ENCODE results near the gene PNPLA6. TPM values are rescaled to one million over a fixed set of nuclear protein-coding genes. Genes with fewer than 3 reads are reported as not detected.

PNPLA6 gene
- total RNA-seq: 10 to 100 TPM; 32.4 to 75.4 (median 53.3) TPM

DNA sequence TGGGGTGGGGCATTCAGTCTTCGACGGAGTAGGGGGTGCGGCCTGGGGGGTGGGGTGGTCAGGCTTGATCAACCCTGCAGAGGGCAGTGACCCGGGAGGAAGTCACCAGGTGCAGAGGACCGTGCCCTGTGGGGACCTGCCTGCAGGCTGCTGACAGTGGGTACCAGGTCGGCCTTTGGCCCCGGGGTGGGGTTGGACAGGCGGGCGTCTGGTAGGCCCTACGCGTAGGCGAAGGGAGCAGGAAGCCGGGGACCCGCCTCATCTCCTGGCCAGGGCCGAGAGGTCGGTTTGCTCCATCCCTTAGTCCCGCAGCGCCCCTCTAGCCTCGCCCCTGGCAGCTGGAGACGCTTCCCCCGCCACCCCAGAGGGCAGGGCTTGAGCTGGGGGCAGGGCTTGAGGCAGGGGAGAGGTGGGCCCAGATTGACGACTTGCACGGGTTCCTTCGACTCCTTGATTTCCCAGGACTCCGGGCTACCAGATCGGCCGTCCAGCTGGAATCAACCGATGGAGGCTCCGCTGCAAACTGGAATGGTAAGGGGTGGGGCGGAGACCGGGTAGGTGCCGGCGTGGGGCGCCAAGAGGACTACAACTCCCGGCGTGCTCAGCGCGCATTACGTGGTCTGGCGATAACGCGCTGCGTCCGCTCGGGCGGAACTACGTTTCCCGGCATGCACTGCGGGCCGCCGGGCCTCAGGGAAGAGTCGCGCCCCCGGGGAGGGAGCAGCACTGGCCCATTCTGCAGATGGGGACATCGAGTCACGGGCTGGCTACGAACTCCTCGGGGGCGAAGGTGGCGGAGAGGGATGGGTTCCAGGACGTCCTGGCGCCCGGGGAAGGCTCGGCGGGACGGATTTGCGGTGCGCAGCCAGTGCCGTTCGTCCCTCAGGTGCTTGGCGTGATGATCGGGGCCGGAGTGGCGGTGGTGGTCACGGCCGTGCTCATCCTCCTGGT is at the start of gene PNPLA6:
Gene PNPLA6 (plus strand): TSS at position 671 of the 951 bp plus-strand sequence. CDS start 72 bp downstream, at position 743.
- TF ChIP-seq, protein P1, sequence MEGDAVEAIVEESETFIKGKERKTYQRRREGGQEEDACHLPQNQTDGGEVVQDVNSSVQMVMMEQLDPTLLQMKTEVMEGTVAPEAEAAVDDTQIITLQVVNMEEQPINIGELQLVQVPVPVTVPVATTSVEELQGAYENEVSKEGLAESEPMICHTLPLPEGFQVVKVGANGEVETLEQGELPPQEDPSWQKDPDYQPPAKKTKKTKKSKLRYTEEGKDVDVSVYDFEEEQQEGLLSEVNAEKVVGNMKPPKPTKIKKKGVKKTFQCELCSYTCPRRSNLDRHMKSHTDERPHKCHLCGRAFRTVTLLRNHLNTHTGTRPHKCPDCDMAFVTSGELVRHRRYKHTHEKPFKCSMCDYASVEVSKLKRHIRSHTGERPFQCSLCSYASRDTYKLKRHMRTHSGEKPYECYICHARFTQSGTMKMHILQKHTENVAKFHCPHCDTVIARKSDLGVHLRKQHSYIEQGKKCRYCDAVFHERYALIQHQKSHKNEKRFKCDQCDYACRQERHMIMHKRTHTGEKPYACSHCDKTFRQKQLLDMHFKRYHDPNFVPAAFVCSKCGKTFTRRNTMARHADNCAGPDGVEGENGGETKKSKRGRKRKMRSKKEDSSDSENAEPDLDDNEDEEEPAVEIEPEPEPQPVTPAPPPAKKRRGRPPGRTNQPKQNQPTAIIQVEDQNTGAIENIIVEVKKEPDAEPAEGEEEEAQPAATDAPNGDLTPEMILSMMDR (IDR thresholded peaks at IDR 0.05; ENCODE audit: low read depth): no peak

DNA sequence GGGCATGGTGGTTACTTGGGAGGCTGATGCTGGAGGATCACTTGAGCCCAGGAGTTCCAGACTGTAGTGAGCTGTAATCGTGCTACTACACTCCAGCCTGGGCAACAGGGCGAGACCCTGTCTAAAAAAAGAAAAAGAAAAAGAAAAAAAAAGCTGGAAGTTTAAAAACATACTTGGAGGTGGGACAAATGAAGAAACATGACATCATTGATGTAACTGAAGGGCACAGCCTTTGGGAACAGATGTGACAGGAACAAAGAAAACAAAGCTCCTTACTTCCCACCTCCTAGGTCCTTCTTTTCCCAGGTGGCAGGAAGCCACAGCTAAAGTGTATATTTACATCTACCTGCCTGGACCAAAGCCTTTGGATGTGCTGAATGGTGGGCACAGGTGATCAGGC is 48.6 kb upstream of the PNPLA6 start:
- TF ChIP-seq, protein P1 (IDR thresholded peaks at IDR 0.05; ENCODE audit: low read depth): no peak

DNA sequence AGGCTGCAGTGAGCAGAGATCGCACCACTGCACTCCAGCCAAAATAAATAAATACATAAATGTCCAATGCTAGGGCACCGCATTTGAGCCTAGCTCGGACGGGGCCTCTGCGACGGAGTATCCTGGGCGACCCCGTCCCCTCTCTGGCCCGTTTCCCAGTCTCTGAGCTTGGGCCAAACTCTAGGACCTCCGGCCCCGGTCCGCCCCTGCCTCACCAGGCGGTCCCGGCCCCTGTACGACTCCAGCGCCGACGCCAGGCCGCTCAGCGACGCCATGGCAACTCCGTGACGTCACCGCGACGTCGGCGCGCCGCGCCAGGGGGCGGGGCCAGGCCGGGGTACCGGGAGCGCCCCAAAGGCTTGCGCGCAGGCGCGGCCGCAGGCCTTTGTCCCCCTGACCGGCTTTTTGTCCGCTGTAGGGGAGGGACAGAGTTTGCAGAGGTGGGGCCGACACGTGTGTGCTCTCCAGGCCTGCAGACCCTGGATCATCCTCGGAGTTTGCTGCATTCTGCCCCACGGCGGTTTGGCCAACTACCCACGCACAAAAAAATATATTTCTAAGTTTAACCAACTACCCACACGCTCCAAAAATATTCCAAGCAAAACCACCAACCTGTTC is 46.7 kb upstream of the PNPLA6 start, which contains the start of gene PEX11G:
Gene PEX11G (minus strand): TSS at position 300 of the 618 bp plus-strand sequence. CDS start 25 bp downstream, at position 275.
- TF ChIP-seq, protein P1 (IDR thresholded peaks at IDR 0.05; ENCODE audit: low read depth): no peak

DNA sequence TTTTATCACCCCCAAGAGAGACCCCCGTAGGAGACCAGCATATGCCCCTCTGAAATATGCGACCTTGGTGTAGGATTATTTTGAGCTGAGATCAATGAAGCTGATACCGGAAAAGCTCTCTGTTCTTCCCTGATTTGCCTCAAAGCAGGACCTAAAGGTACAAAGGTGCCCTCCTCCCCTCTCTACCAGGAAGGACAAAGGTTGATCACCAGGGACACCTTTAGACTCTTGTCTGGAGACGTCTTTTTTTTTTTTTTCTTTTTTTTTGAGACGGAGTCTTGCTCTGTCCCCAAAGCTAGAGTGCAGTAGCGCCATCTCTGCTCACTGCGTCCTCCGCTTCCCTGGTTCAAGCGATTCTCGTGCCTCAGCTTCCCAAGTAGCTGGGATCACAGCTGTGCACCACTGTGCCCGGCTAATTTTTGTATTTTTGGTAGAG is 45.9 kb upstream of the PNPLA6 start:
- TF ChIP-seq, protein P1 (IDR thresholded peaks at IDR 0.05; ENCODE audit: low read depth): no peak

DNA sequence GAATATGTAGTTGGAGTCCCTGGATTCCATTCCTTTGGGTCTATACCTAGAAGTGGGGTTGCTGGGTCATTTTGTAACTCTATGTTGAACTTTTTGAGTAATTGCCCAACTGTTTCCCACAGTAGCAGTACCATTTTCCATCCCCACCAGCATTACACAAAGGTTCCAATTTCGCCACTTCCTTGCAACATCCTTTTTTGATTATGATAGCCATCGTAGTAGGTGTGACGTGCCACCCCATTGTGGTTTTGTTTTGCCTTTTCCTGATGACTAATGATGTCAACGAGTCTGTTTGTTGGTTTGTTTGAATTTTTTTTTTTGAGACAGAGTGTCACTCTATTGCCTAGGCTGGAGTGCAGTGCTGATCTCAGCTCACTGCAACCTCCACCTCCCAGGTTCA is 43.4 kb upstream of the PNPLA6 start:
- TF ChIP-seq, protein P1 (IDR thresholded peaks at IDR 0.05; ENCODE audit: low read depth): no peak

DNA sequence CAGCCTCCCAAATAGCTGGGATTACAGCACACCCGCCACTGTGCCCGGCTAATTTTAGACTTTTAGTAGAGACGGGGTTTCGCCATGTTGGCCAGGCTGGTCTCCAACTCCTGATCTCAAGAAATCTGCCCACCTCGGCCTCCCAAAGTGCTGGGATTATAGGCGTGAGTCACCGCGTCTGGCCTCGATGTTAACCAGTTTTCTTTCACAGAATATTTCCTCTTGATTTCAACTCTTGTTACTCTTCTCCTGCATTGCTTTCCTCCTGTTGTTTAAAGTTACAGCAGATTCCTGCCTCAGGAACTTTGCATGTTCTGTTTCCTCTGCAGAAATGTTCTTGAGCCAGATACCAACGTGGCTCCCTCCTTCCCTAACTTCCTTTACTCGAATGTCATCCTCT is 43.0 kb upstream of the PNPLA6 start:
- TF ChIP-seq, protein P1 (IDR thresholded peaks at IDR 0.05; ENCODE audit: low read depth): no peak
